Peyer's patch (tissue), 4 donors: Measurements from ENCODE around the gene INPP5A. TPM values are rescaled to one million over a fixed set of nuclear protein-coding genes. Genes with fewer than 3 reads are reported as not detected.

Experiments
- DNase-seq, 3 donors: peaks; one replicate each; pipeline ENCODE4 v3.0.0-alpha.2; 2017 to 2019
- H3K27ac ChIP-seq, 4 donors: fragments of 200-600 bp; sonication (generic); one replicate each; pipeline ENCODE4 v1.5.1; 2016 to 2019
- H3K27me3 ChIP-seq, 2 donors: fragments of 200-600 bp; sonication (generic); one replicate each; pipeline ENCODE4 v1.5.1; 2019
- H3K36me3 ChIP-seq, 3 donors: fragments of 200-600 bp; sonication (generic); one replicate each; pipeline ENCODE4 v1.5.1; 2016 to 2019
- H3K4me1 ChIP-seq, 4 donors: fragments of 200-600 bp; sonication (generic); one replicate each; pipeline ENCODE4 v1.5.1; 2016 to 2019
- H3K4me3 ChIP-seq, 4 donors: fragments of 200-600 bp; sonication (generic); 1 replicate in 3 of 4; 2 replicates in 1 of 4; pipeline ENCODE4 v1.5.1; 2016 to 2019; ENCODE audit warnings: mild to moderate bottlenecking in 1 of 4
- H3K9me3 ChIP-seq, 4 donors: fragments of 200-600 bp; sonication (generic); one replicate each; pipeline ENCODE4 v1.5.1; 2016 to 2019; ENCODE audit warnings: mild to moderate bottlenecking in 1 of 4
- POLR2A ChIP-seq, 2 donors: fragments of 450-650 bp; IDR thresholded peaks; one replicate each; pipeline ENCODE4 v1.5.1; 2017; ENCODE audit warnings: antibody characterized with exemption in 2 of 2, mild to moderate bottlenecking in 2 of 2, moderate library complexity in 2 of 2
- total RNA-seq, 4 donors: library from RNA; depleted of rRNA; stranded (reverse); fragments of >200 nt; gene quantifications; one replicate each; pipeline ENCODE4 v1.1.0, GENCODE V29; 2016
- TF ChIP-seq, protein P1 (sequence below), 6 experiments: fragments of 450-650 bp in 4 of 6; fragments of 200-600 bp in 2 of 6; sonication (generic) in 1 of 6; IDR thresholded peaks; one replicate each; pipeline ENCODE4 v1.5.1; 2017 to 2019; ENCODE audit warnings: antibody characterized with exemption in 6 of 6, mild to moderate bottlenecking in 3 of 6, moderate library complexity in 1 of 6

Gene INPP5A
- total RNA-seq, 4 donors from 2014 or later = 33.8 to 76.4 (median 38.1) TPM

DNA sequence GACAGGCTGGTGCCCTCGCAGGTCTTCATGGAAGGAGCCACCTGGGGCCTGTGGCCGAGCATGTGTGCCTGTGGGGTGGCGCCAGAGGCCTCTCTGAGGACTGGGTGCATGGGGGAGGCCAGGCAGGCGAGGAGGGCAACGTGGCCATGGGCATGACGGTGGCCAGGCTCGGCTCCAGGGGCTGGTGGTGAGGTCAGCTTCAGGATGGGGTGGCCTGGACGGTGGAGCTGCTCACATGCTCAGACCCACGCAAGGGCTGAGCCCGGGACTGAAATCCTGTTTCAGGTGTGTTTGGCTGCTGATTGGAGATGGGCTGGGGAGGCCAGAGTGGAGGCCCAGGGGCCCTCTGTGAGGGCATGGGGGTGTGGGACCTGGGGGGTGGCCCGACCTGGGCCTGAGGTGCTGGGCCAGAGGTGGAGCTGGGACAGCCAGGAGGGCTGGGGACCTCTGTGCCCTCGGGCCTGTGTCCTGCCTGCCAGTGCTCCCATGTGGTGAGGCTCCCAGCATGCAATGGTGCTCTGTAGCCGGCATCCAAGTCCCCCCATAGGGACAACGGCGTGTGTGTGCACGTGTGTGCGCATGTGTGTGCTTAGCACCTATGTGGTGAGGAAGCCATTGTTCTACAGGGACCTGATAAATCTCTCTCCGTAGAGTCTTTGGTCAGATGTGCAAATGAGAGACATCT lies 71.1 kb downstream of the INPP5A start:
- Histone ChIP-seq H3K4me1 (peaks cover 0 to 33% (median 0%) of the 10 kb centered on the region in 4 donors), H3K27me3 (no peaks in the 10 kb centered on the region), H3K9me3 (no peaks in the 10 kb centered on the region), H3K4me3 (no peak overlapping the region), H3K36me3 (no peaks in the 10 kb centered on the region), H3K27ac (no peak overlapping the region)
- no peak for TF ChIP-seq POLR2A (IDR thresholded peaks at IDR 0.05)
- TF ChIP-seq, protein P1, sequence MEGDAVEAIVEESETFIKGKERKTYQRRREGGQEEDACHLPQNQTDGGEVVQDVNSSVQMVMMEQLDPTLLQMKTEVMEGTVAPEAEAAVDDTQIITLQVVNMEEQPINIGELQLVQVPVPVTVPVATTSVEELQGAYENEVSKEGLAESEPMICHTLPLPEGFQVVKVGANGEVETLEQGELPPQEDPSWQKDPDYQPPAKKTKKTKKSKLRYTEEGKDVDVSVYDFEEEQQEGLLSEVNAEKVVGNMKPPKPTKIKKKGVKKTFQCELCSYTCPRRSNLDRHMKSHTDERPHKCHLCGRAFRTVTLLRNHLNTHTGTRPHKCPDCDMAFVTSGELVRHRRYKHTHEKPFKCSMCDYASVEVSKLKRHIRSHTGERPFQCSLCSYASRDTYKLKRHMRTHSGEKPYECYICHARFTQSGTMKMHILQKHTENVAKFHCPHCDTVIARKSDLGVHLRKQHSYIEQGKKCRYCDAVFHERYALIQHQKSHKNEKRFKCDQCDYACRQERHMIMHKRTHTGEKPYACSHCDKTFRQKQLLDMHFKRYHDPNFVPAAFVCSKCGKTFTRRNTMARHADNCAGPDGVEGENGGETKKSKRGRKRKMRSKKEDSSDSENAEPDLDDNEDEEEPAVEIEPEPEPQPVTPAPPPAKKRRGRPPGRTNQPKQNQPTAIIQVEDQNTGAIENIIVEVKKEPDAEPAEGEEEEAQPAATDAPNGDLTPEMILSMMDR (IDR thresholded peaks at IDR 0.05) = no peak
- DNase-seq = peak in 2 of 3 donors; percentile 42 to 43

DNA sequence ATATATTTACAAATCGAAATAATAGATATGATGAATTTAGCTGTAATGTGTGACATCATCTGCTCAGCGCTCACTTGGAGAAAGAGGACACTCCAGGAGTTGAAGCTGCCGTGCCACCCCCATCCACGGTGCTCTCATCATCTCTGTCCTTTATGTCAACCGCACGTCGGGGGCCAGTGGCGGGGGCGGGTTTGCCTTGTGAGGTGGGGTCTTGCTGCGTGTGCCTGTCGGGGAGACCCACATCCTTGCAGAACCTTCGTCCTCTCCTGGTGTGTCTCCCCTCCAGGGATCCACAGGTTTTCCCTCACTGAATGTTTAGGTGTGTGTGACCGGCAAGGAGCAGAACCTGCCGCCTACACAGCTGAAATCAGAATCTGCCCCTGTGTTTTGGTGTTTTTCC lies 71.6 kb downstream of the INPP5A start:
- Histone ChIP-seq H3K9me3 (no peaks in the 10 kb centered on the region), H3K36me3 (no peaks in the 10 kb centered on the region), H3K27me3 (no peaks in the 10 kb centered on the region), H3K4me3 (no peak overlapping the region), H3K27ac (no peak overlapping the region), H3K4me1 (peaks cover 0 to 30% (median 0%) of the 10 kb centered on the region in 4 donors)
- TF ChIP-seq POLR2A (IDR thresholded peaks at IDR 0.05) = no peak
- TF ChIP-seq, protein P1 (IDR thresholded peaks at IDR 0.05) = no peak
- peak in 2 of 3 donors; percentile 32 to 38 for DNase-seq

DNA sequence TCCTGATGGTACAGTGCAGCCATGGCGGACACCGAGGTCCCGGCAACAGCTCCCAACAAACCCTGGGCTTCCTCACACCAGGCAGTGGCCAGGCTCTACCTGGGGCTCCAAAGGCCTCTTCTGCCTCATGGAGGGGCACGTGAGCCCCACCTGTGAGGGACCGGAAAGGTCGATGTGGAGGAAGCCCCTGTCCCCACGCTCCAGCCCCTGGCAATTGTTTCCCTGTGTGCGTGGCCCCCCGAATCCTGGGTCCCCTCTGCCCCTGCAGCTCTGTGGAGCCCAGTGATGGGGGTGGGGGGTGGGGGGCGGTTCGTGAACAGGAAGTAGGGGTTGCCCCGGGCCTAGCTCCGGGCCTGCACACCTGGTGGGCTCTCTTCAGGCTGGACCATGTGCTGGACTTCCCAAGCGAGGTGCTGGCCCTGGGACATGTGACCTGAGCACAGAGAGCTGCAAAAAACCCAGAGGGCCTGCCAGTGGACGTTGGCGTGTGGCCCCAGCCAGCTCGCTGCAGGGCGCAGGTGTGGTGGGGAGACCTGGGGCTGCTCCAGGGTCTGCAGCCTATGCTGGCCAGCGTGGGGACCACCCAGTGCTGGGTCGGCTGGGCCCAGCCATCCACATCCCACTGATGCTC lies 72.6 kb downstream of the INPP5A start:
- Histone ChIP-seq H3K4me1 (peaks cover 0 to 30% (median 0%) of the 10 kb centered on the region in 4 donors), H3K4me3 (no peak overlapping the region), H3K27me3 (no peaks in the 10 kb centered on the region), H3K36me3 (peaks cover 0 to 8% (median 0%) of the 10 kb centered on the region in 3 donors), H3K9me3 (no peaks in the 10 kb centered on the region), H3K27ac (no peak overlapping the region)
- TF ChIP-seq, protein P1 (IDR thresholded peaks at IDR 0.05) = no peak
- peak in 1 of 3 donors; percentile 40 for DNase-seq

DNA sequence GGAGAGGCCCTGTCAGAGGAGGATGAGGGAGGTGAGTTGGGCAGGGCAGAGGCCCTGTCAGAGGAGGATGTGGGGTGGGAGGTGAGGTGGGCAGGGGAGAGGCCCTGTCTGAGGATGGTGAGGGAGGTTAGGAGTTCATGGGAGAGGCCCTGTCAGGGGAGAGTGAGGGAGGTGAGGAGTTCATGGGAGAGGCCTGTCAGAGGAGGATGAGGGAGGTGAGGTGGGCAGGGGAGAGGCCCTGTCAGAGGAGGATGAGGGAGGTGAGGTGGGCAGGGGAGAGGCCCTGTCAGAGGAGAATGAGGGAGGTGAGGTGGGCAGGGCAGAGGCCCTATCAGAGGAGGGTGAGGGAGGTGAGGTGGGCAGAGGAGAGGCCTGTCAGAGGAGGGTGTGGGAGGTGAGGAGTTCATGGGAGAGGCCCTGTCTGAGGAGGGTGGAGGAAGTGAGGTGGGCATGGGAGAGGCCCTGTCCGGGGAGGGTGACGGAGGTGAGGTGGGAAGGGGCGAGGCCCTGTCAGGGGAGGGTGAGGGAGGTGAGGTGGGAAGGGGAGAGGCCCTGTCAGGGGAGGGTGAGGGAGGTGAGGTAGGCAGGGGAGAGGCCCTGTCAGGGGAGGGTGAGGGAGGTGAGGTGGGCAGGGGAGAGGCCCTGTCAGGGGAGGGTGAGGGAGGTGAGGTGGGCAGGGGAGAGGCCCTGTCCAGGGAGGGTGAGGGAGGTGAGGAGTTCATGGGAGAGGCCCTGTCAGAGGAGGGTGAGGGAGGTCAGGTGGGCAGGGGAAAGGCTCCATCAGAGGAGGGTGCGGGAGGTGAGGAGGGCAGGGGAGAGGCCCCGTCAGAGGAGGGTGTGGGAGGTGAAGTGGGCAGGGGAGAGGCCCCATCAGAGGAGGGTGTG lies 73.7 kb downstream of the INPP5A start:
- Histone ChIP-seq H3K4me1 (peaks cover 0 to 25% (median 0%) of the 10 kb centered on the region in 4 donors), H3K9me3 (no peaks in the 10 kb centered on the region), H3K27me3 (no peaks in the 10 kb centered on the region), H3K36me3 (peaks cover 0 to 9% (median 0%) of the 10 kb centered on the region in 3 donors), H3K4me3 (no peak overlapping the region), H3K27ac (no peak overlapping the region)
- TF ChIP-seq, protein P1 (IDR thresholded peaks at IDR 0.05) = no peak
- TF ChIP-seq POLR2A (IDR thresholded peaks at IDR 0.05) = no peak
- DNase-seq = peak in 2 of 3 donors; percentile 36 to 42

DNA sequence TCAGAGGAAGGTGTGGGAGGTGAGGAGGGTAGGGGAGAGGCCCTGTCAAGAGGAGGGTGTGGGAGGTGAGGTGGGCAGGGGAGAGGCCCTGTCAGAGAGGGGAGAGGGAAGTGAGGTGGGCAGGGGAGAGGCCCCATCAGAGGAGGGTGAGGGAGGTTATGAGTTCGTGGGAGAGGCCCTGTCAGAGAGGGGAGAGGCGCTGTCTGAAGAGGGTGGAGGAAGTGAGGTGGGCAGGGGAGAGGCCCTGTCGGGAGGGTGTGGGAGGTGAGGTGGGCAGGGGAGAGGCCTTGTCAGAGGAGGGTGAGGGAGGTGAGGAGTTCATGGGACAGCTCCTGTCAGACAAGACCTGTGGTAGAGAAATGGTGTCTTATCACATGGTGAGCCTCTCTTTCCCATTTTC lies 74.4 kb downstream of the INPP5A start:
- Histone ChIP-seq H3K27me3 (no peaks in the 10 kb centered on the region), H3K36me3 (peaks cover 0 to 9% (median 0%) of the 10 kb centered on the region in 3 donors), H3K4me1 (peaks cover 0 to 18% (median 0%) of the 10 kb centered on the region in 4 donors), H3K9me3 (no peaks in the 10 kb centered on the region), H3K4me3 (no peak overlapping the region), H3K27ac (no peak overlapping the region)
- TF ChIP-seq POLR2A (IDR thresholded peaks at IDR 0.05) = no peak
- TF ChIP-seq, protein P1 (IDR thresholded peaks at IDR 0.05) = no peak
- DNase-seq = peak in 1 of 3 donors; percentile 34
